ENCODE measurements around the gene TAF4.
A peak's percentile ranks its signal among the peaks of the same experiment; 100 is the strongest.

Gene TAF4

GRCh38 chr20:62021793-62022385 lies 43.8 kb downstream of the TAF4 start:
- DNase-seq (ENCODE audit: low spot score), result no peak

GRCh38 chr20:62020935-62021701 lies 44.6 kb downstream of the TAF4 start:
- no peak for DNase-seq (ENCODE audit: low spot score)

- DNase-seq (ENCODE audit: low spot score), result no peak
Measured at GRCh38 chr20:62019881-62020492, 45.7 kb downstream of the TAF4 start.

GRCh38 chr20:62019144-62019805 lies 46.4 kb downstream of the TAF4 start:
- DNase-seq (ENCODE audit: low spot score), result no peak

- no peak for DNase-seq (ENCODE audit: low spot score)
Measured at GRCh38 chr20:62018437-62019143, 47.1 kb downstream of the TAF4 start.

GRCh38 chr20:62015540-62016288 lies 50.0 kb downstream of the TAF4 start:
- no peak for DNase-seq (ENCODE audit: low spot score)

- no peak for DNase-seq (ENCODE audit: low spot score)
Measured at GRCh38 chr20:62014889-62015537, 50.7 kb downstream of the TAF4 start.

- no peak for DNase-seq (ENCODE audit: low spot score)
Measured at GRCh38 chr20:62014488-62014775, 51.2 kb downstream of the TAF4 start.

GRCh38 chr20:62012631-62013030 lies 53.0 kb downstream of the TAF4 start:
- DNase-seq (ENCODE audit: low spot score), result no peak

GRCh38 chr20:62011938-62012534 lies 53.6 kb downstream of the TAF4 start:
- DNase-seq (ENCODE audit: low spot score), result no peak

- DNase-seq (ENCODE audit: low spot score), result no peak
Measured at GRCh38 chr20:62011403-62011790, 54.3 kb downstream of the TAF4 start.

GRCh38 chr20:62010551-62011402 lies 54.9 kb downstream of the TAF4 start:
- peak; percentile 95 for DNase-seq (ENCODE audit: low spot score)

- no peak for DNase-seq (ENCODE audit: low spot score)
Measured at GRCh38 chr20:62009869-62010445, 55.7 kb downstream of the TAF4 start.

- DNase-seq (ENCODE audit: low spot score), result no peak
Measured at GRCh38 chr20:62009322-62009721, 56.4 kb downstream of the TAF4 start.

GRCh38 chr20:62008643-62009183 lies 57.0 kb downstream of the TAF4 start:
- DNase-seq (ENCODE audit: low spot score), result no peak

- no peak for DNase-seq (ENCODE audit: low spot score)
Measured at GRCh38 chr20:62007127-62007647, 58.5 kb downstream of the TAF4 start.

GRCh38 chr20:62006482-62006881 lies 59.2 kb downstream of the TAF4 start:
- no peak for DNase-seq (ENCODE audit: low spot score)

GRCh38 chr20:62004614-62005013 lies 61.1 kb downstream of the TAF4 start:
- DNase-seq (ENCODE audit: low spot score), result no peak
